ENCODE results near the gene ATG4A.

Gene ATG4A

DNA sequence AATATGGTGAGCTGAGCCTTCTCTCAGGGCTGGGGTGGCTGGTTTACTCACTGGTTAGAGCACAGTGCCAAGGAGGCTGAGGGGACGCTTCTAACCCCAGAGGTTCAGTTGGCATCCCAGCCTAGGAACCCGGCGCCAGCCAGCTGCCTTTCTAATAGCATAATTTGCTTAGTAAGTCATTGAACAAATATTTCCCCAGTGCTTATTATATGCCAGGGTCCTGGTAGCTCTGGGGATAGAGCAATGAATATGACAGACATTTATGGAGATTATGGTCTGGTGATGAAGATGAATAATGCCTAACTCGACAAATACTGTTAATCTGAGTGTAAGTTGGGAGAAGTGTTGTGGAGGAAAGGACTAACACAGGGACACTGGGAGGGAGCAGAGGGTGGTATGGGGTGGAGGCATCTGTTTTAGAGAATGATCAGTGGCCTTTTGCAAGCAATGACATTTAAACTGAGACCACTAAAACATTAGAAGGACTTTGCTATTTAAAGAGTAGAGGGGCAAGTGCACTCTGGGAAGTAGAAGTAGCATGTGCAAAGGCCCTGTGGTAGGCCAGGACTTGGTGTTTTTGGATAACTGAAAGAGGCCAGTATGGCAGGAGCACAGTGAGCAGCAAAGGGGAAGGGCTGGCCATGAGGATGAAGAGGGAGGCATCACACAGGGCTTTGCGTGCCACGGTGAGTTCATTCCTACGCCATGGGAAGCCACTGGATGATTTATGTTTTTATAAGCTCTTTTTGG is 71.9 kb downstream of the ATG4A start:
- DNase-seq (ENCODE audit: low read depth): no peak
- no peak overlapping the region for H3K4me3 ChIP-seq (ENCODE audit: low read depth, low read length)

DNA sequence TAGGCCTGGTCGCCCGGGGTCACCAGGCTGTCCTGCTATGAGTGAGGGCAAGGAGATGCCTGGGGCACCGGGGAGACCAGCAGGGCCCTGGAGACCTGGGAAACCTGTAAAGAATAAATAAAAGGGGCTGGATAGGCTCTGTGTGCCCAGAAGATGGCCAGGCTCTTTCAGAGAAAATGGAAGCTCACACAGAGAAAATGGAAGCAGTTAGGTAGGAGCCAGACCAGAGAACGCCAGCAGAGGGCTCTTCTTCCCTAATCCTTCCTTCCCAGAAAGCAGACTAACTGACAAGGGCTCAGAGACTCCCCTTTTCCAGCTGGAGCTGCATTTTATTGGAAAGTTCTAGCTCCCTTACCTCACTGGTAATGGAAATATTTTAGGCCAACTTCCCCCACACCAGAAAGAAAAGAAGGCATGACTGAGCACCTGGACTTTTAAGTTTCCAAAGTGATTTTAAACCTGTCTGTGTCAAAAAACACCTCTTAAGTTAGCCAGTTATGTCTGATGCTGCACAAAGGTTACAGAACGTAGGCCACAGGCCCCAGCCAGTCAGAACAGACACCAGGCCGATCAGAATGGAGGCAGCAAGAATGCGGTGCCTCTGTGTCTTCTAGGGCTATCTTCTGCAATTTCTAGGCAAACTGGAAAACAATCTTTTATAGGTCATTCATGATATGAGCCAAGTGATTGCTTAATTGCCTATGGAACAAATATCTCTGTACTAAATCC is 74.0 kb downstream of the ATG4A start:
- no peak for DNase-seq (ENCODE audit: low read depth)

GRCh38 chrX:108167211-108167872 is 75.8 kb downstream of the ATG4A start:
- no peak overlapping the region for H3K4me3 ChIP-seq (ENCODE audit: low read depth, low read length)
- DNase-seq (ENCODE audit: low read depth): no peak

More for the DNA sequence above, 74.0 kb downstream of the ATG4A start:
- no peak overlapping the region for H3K4me3 ChIP-seq (ENCODE audit: low read depth, low read length)

DNA sequence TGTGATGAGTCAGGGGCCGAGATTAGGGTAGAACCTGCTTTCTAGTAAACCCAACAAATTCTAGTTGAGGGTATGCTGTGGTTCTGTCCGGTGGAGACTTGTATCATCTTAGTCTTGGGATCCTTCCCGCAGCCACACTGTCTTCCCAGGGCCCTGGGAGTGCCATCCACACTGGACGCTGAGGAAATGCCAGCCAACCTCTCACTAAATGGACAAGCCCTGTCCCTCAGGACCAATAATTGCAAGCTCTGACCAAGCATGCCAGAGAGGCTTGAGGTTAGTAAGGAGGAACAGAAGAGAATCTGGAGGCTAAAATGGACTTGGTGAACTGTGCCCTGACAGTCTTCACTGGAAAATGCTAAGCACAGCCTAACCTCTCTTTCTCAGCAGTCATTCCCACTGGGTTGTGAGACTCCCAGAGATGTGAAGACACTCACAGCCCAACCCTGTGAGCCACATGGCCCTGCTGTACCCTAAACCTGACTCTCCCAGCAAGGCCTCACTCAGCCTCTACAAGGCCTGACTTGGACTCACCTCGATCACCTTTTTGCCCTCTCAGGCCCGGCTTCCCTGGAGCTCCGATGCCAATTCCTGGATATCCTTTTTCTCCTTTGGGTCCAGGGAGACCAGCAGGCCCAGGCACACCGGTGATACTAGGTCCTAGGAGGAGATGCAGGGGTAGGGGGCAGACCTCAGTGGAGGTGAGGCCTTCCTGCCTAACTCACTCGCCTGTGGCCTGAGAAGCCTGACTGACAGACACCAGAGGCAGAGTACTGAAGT is 77.6 kb downstream of the ATG4A start:
- DNase-seq (ENCODE audit: low read depth): no peak
- H3K4me3 ChIP-seq (ENCODE audit: low read depth, low read length): no peak overlapping the region

- no peak overlapping the region for H3K4me3 ChIP-seq (ENCODE audit: low read depth, low read length)
- no peak for DNase-seq (ENCODE audit: low read depth)
These were observed 78.2 kb downstream of the ATG4A start for GRCh38 chrX:108169768-108170167.

DNA sequence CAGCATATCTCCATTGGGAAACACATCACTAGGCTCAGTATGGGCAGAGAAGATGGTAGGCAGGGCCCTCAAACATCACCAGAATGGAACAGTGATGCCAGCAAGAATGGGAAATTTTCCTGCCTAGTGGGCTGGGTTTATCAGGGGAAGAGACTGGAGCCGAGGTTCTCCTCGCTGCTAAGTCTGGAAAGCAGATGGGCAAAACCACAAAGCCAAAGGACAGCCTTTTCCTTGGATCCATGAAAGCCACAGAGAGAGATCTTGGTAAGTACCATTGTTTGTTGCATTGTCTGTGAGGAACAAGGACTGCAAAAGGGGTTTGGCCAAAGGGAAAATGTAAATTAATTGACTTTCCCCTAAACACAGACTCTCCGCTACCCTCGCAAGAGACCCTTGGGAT is 80.1 kb downstream of the ATG4A start:
- no peak overlapping the region for H3K4me3 ChIP-seq (ENCODE audit: low read depth, low read length)
- DNase-seq (ENCODE audit: low read depth): no peak

DNA sequence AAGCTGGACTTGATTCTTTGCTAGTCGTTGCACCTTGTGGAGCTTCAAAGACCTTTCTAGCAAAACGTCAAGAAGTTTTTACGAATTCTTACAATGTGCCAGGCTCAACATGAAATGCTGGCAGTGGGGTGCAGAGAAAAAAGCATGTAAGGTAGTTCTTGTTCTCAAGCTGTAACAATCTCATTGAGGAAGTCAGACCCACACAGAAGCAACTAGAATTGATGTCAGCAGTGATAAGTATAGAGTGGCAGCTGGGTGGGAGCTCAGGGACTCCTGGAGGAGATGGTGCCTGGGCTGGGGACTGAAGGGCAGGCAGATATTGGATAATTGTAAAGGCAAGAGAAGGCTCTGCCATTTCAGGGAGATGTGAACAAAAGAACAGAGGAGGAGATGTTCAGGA is 82.3 kb downstream of the ATG4A start:
- H3K4me3 ChIP-seq (ENCODE audit: low read depth, low read length): no peak overlapping the region
- DNase-seq (ENCODE audit: low read depth): no peak

DNA sequence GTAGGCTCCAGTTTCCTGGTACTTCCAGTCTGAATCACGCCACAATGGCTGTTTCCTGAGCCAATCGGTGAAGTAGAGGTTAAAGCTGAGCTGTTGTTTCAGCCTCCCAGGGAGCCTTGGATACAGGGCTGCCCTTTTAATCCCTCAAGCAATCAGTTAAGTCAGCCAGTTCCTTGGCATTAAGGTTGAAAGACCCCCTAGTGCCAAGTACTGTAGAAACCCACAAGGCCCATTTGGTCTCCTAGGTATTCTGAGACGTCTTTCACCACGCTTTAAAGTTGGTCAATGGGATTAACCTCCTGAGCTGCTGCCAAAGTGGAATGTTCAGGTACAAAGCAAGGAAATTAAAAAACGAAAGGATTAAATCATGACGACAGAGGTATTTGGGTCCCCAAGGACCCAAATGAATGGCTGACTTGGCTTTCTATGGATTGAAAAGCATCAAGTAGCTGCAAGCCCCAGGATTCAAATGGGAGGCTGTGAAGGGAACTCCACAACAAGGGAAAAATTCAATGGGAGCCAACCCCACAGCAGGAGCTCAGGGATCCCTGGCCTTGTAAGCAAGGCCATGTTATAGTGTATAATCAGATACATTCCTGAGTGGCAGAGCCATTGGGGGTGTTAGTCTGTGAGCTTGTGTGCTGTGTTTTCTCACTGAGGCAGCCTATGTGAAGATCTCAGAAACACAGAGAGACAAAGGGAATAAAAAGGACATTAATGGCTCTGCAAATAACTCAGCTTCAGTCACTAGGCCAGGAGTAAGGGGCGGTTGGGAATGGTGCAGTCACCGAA is 86.0 kb downstream of the ATG4A start:
- no peak overlapping the region for H3K4me3 ChIP-seq (ENCODE audit: low read depth, low read length)
- DNase-seq (ENCODE audit: low read depth): no peak

DNA sequence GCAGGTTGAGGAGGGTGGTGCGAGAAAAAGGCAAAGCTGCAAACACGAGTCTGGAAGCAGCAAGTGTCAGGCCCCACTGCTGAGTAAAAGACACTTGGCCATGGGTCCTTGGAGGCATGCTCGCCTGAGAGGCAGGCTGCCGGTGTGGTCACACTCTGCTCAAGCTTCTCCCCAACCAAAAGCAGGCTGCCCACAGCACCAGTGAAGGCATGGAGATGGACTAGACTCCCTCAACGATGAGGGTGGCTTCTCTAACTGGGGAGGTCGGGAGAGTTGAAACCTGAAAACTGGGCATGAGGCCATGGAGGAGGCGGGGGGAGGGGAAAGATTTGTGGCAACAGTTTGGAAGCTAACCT is 86.5 kb downstream of the ATG4A start:
- no peak overlapping the region for H3K4me3 ChIP-seq (ENCODE audit: low read depth, low read length)
- DNase-seq (ENCODE audit: low read depth): no peak

- no peak overlapping the region for H3K4me3 ChIP-seq (ENCODE audit: low read depth, low read length)
- DNase-seq (ENCODE audit: low read depth): peak; percentile 67
These were observed 95.2 kb downstream of the ATG4A start for GRCh38 chrX:108186811-108187210.

GRCh38 chrX:108198420-108198819 is 106.8 kb downstream of the ATG4A start:
- H3K4me3 ChIP-seq (ENCODE audit: low read depth, low read length): no peak overlapping the region
- DNase-seq (ENCODE audit: low read depth): peak; percentile 67

DNA sequence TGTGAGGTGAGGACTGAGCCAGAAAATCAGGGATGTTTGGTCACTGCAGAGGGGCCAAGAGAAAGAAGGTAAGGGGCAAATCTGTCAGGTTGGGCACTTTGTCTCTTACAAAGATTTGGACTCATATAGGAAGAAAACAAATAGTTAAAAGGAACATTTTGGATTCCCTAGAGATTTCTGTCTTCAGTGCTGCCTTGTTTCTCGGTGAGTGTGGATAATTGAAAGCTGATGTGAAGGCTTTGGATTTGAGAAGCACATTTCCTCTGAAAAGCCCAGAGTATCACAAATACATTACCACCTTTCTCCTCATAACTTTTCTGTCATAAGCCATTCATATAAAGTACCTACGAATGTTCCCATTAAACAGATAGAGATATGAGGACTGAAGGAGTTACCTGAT is 107.5 kb downstream of the ATG4A start:
- H3K4me3 ChIP-seq (ENCODE audit: low read depth, low read length): no peak overlapping the region
- no peak for DNase-seq (ENCODE audit: low read depth)

GRCh38 chrX:108199691-108200090 is 108.1 kb downstream of the ATG4A start:
- no peak overlapping the region for H3K4me3 ChIP-seq (ENCODE audit: low read depth, low read length)
- no peak for DNase-seq (ENCODE audit: low read depth)

GRCh38 chrX:108203540-108203939 is 112.0 kb downstream of the ATG4A start:
- no peak overlapping the region for H3K4me3 ChIP-seq (ENCODE audit: low read depth, low read length)
- no peak for DNase-seq (ENCODE audit: low read depth)

All from skeletal muscle cell (primary cell).